A549 (cell line): ENCODE data around the gene MCAT. TPM values are rescaled to one million over a fixed set of nuclear protein-coding genes. Genes with fewer than 3 reads are reported as not detected.

Experiments used
- ATAC-seq, 2 experiments: fragments of 200-7000 bp in 1 of 2; fragments of >200 bp in 1 of 2; cut with Nextera tagmentation in 1 of 2; cut with Tn5 transposase in 1 of 2; 3 replicates each; pipeline versions ENCODE4 v1.8.0 to v1.9.1; 2018 to 2020; ENCODE audit warnings: mild to moderate bottlenecking in 1 of 2, moderate library complexity in 1 of 2
- CTCF ChIA-PET: fragments of 300-600 bp; sonication (Branson Sonifier 250); formaldehyde crosslinking; extraction: SDS; loops from one replicate; lab custom pipeline; 2021; ENCODE audit warnings: antibody characterized with exemption, inconsistent platforms; lab: Yijun Ruan, JAX
- POLR2A ChIA-PET: fragments of 350-600 bp; formaldehyde crosslinking; extraction: SDS; loops from one replicate; lab custom pipeline; 2021; ENCODE audit warnings: antibody characterized with exemption, inconsistent platforms; lab: Yijun Ruan, JAX
- DNase-seq, 2 experiments: peaks; one replicate each; pipeline versions ENCODE4 v3.0.0 to v3.0.0-alpha.2; 2011 to 2016; ENCODE audit warnings: low read depth in 1 of 2, low spot score in 1 of 2
- FAIRE-seq: peaks from 2 replicates; lab custom pipeline; 2011; peaks lifted over from hg19 to GRCh38; lab: Jason Lieb, UNC
- H3K27ac ChIP-seq, 2 experiments: fragments of >200 bp; sonication (Bioruptor Twin); formaldehyde crosslinking; 3 replicates each; pipeline ENCODE4 v1.5.1; 2016 to 2017
- H3K4me1 ChIP-seq: fragments of >200 bp; sonication (Bioruptor Twin); formaldehyde crosslinking; 3 replicates; pipeline ENCODE4 v1.6.1; 2016
- H3K4me2 ChIP-seq: fragments of >200 bp; sonication (Bioruptor Twin); formaldehyde crosslinking; 3 replicates; pipeline ENCODE4 v1.6.1; 2016
- H3K4me3 ChIP-seq: fragments of >200 bp; sonication (Bioruptor Twin); formaldehyde crosslinking; 3 replicates; pipeline ENCODE4 v1.5.1; 2016
- H3K9me3 ChIP-seq: fragments of >200 bp; sonication (Bioruptor Twin); formaldehyde crosslinking; 3 replicates; pipeline ENCODE4 v1.6.1; 2016
- ATOH8 ChIP-seq: fragments of 250-450 bp; sonication (Bioruptor Pico); IDR thresholded peaks from 2 replicates; pipeline ENCODE4 v1.5.0; 2020; ENCODE audit warnings: low read depth, mild to moderate bottlenecking, moderate library complexity
- BCL3 ChIP-seq: fragments of >200 bp; sonication (Bioruptor Twin); formaldehyde crosslinking; IDR thresholded peaks from 3 replicates; pipeline ENCODE4 v1.6.1; 2016
- BHLHE40 ChIP-seq: IDR thresholded peaks from 2 replicates; pipeline ENCODE4 v1.6.1; 2012; ENCODE audit warnings: low read depth, low read length, inconsistent platforms
- CBX8 ChIP-seq: fragments of 200-600 bp; sonication (generic); IDR thresholded peaks from 2 replicates; pipeline ENCODE4 v1.6.1; 2016
- CHD2 ChIP-seq: fragments of 150-350 bp; IDR thresholded peaks from 2 replicates; pipeline ENCODE4 v1.6.1; 2014; ENCODE audit warnings: low read length; ENCODE audit not compliant: partially characterized antibody
- CHD4 ChIP-seq: fragments of 200-600 bp; sonication (generic); IDR thresholded peaks from 2 replicates; pipeline ENCODE4 v1.6.1; 2016; ENCODE audit warnings: antibody characterized with exemption, mild to moderate bottlenecking, borderline replicate concordance
- EP300 ChIP-seq, 2 experiments: fragments of >200 bp; sonication (Bioruptor Twin); formaldehyde crosslinking; IDR thresholded peaks; 2 replicates in 1 of 2; 3 replicates in 1 of 2; pipeline ENCODE4 v1.6.1; 2016 to 2017
- ESRRA ChIP-seq: fragments of 150-350 bp; IDR thresholded peaks from 2 replicates; pipeline ENCODE4 v1.6.1; 2014; ENCODE audit warnings: mild to moderate bottlenecking, low read length, borderline replicate concordance
- FOSB ChIP-seq: fragments of 250-450 bp; sonication (Bioruptor Pico); IDR thresholded peaks from 2 replicates; pipeline ENCODE4 v1.5.0; 2020; ENCODE audit warnings: mild to moderate bottlenecking, moderate library complexity
- FOSL2 ChIP-seq, 2 experiments: fragments of 450-650 bp in 1 of 2; fragments of >200 bp in 1 of 2; sonication (Bioruptor Twin) in 1 of 2; formaldehyde crosslinking; IDR thresholded peaks; 2 replicates each; pipeline versions ENCODE4 v1.5.0 to v1.6.1; 2016 to 2020; ENCODE audit warnings: mild to moderate bottlenecking in 1 of 2, moderate library complexity in 1 of 2
- GATA3 ChIP-seq: IDR thresholded peaks from 2 replicates; pipeline ENCODE4 v1.6.1; 2012; ENCODE audit warnings: borderline replicate concordance
- HDAC2 ChIP-seq: fragments of 200-600 bp; sonication (generic); IDR thresholded peaks from 2 replicates; pipeline ENCODE4 v1.6.1; 2016
- HEYL ChIP-seq: fragments of 250-450 bp; sonication (Bioruptor Pico); IDR thresholded peaks from 2 replicates; pipeline ENCODE4 v1.8.0; 2021; ENCODE audit warnings: mild to moderate bottlenecking, moderate library complexity
- HMGXB4 ChIP-seq: fragments of 250-450 bp; sonication (Bioruptor Pico); IDR thresholded peaks from 2 replicates; pipeline ENCODE4 v1.5.0; 2021; ENCODE audit warnings: mild to moderate bottlenecking, moderate library complexity, borderline replicate concordance
- KDM5A ChIP-seq: fragments of 200-600 bp; sonication (generic); IDR thresholded peaks from 2 replicates; pipeline ENCODE4 v1.6.1; 2016; ENCODE audit warnings: antibody characterized with exemption, mild to moderate bottlenecking
- MAX ChIP-seq: IDR thresholded peaks from 2 replicates; pipeline ENCODE4 v1.6.1; 2012
- MAZ ChIP-seq: fragments of 150-350 bp; IDR thresholded peaks from 2 replicates; pipeline ENCODE4 v1.6.1; 2014; ENCODE audit warnings: antibody characterized with exemption, low read depth, low read length, borderline replicate concordance
- NPAS2 ChIP-seq: fragments of 250-450 bp; sonication (Bioruptor Pico); IDR thresholded peaks from 2 replicates; pipeline ENCODE4 v1.8.0; 2022; ENCODE audit warnings: mild to moderate bottlenecking, moderate library complexity, borderline replicate concordance
- PHF8 ChIP-seq: fragments of 200-600 bp; sonication (generic); IDR thresholded peaks from 2 replicates; pipeline ENCODE4 v1.6.1; 2016; ENCODE audit warnings: low read depth, mild to moderate bottlenecking, antibody characterized with exemption, moderate library complexity, borderline replicate concordance
- RAD21 ChIP-seq, 2 experiments: fragments of >200 bp in 1 of 2; sonication (Bioruptor Twin) in 1 of 2; formaldehyde crosslinking in 1 of 2; IDR thresholded peaks in 1 of 2; conservative IDR thresholded peaks in 1 of 2; 2 replicates in 1 of 2; 3 replicates in 1 of 2; pipeline ENCODE4 v1.6.1; 2012 to 2018; ENCODE audit warnings: inconsistent platforms in 1 of 2
- RCOR1 ChIP-seq: fragments of 150-350 bp; IDR thresholded peaks from 2 replicates; pipeline ENCODE4 v1.6.1; 2014; ENCODE audit warnings: antibody characterized with exemption, low read length, low read depth
- RNF2 ChIP-seq: fragments of 200-600 bp; sonication (generic); IDR thresholded peaks from 2 replicates; pipeline ENCODE4 v1.6.1; 2016; ENCODE audit warnings: low read depth, mild to moderate bottlenecking, antibody characterized with exemption, moderate library complexity, borderline replicate concordance
- SMC3 ChIP-seq: fragments of >200 bp; sonication (Bioruptor Twin); formaldehyde crosslinking; IDR thresholded peaks from 3 replicates; pipeline ENCODE4 v1.6.1; 2018; ENCODE audit warnings: inconsistent platforms
- USF2 ChIP-seq: fragments of 450-650 bp; IDR thresholded peaks from 2 replicates; pipeline ENCODE4 v1.6.1; 2014; ENCODE audit warnings: antibody characterized with exemption
- ZC3H11A ChIP-seq: fragments of 450-650 bp; IDR thresholded peaks from 2 replicates; pipeline ENCODE4 v1.6.1; 2014; ENCODE audit warnings: antibody characterized with exemption, mild to moderate bottlenecking
- ZFP36 ChIP-seq: fragments of 450-650 bp; IDR thresholded peaks from 2 replicates; pipeline ENCODE4 v1.6.1; 2014; ENCODE audit warnings: borderline replicate concordance; ENCODE audit not compliant: partially characterized antibody
- ZNF302 ChIP-seq: fragments of 250-450 bp; sonication (Bioruptor Pico); IDR thresholded peaks from 2 replicates; pipeline ENCODE4 v1.9.0; 2021; ENCODE audit warnings: inconsistent platforms, mild to moderate bottlenecking, moderate library complexity
- ZSCAN20 ChIP-seq: fragments of 250-450 bp; sonication (Bioruptor Pico); IDR thresholded peaks from 2 replicates; pipeline ENCODE4 v1.8.0; 2022; ENCODE audit warnings: mild to moderate bottlenecking, moderate library complexity
- WGBS: methylation state at CpG from one replicate; pipeline ENCODE4 v1.1.6; 2017; ENCODE audit errors: missing lambda C conversion rate; 5-methylcytosine and 5-hydroxymethylcytosine counted together
- polyA plus RNA-seq, 4 experiments: library from polyadenylated mRNA; depleted of rRNA in 3 of 4; stranded (reverse); fragments of >200 nt; fragmentation: RNase III in 1 of 4; extraction: RNeasy Plus Mini Kit Qiagen cat#74134 plus additional on column Dnase treatment in 1 of 4; gene quantifications; 2 replicates in 3 of 4; 3 replicates in 1 of 4; pipeline ENCODE4 v1.2.3, GENCODE V29; 2011 to 2017

MCAT gene
- polyA plus RNA-seq, 2 of the 4 experiments (the other 2 are of a cell fraction): 11.8 to 15.5 TPM

GRCh38 chr22:43098356-43098755, 44.8 kb downstream of the MCAT start:
- Histone ChIP-seq H3K4me1 (peaks cover 8% of the 10 kb centered on the region), H3K4me2 (no peak overlapping the region), H3K4me3 (no peak overlapping the region), H3K9me3 (no peaks in the 10 kb centered on the region), H3K27ac (no peak overlapping the region)
- TF ChIP-seq ATOH8 (CRISPR knock-in tag) (no peak), HEYL (no peak), HMGXB4 (CRISPR knock-in tag) (no peak)
- DNase-seq: no peak
- FAIRE-seq: no peak
- no peak for ATAC-seq
- CTCF ChIA-PET: interaction anchor here (0.5 to 1.4 kb wide), 5 partner anchors 26 to 108 kb away, joined by 3 to 4 read pairs (median 4); no protein-coding TSS in a partner anchor
- POLR2A ChIA-PET: no interaction called here
- 53% methylated on average over 4 of the region's 4 CpGs for WGBS

- no peak overlapping the region for H3K4me3 ChIP-seq
- TF ChIP-seq RNF2: no peak
- TF ChIP-seq FOSL2 (IDR thresholded peaks at IDR 0.05): no peak
- TF ChIP-seq FOSL2 (CRISPR knock-in tag; IDR thresholded peaks at IDR 0.05): no peak
- TF ChIP-seq ZC3H11A: no peak
- no peak for TF ChIP-seq MAX
- no peak for TF ChIP-seq CHD4
- no peak for TF ChIP-seq EP300 (IDR thresholded peaks at IDR 0.05)
- TF ChIP-seq ZFP36: no peak
- TF ChIP-seq MAZ: no peak
- no peak for TF ChIP-seq CHD2
- no peak for TF ChIP-seq PHF8
- no peak for DNase-seq
- ChIA-PET POLR2A (no interaction called here), CTCF (no interaction called here)
- FAIRE-seq: no peak
- H3K27ac ChIP-seq: no peak overlapping the region
- H3K9me3 ChIP-seq: no peaks in the 10 kb centered on the region
- WGBS: 82% methylated on average over 8 of the region's 8 CpGs
- H3K4me1 ChIP-seq: peaks cover 8% of the 10 kb centered on the region
- ATAC-seq: no peak
- H3K4me2 ChIP-seq: no peak overlapping the region
Measured at GRCh38 chr22:43096420-43096819, 46.8 kb downstream of the MCAT start.

GRCh38 chr22:43094551-43094950, 48.6 kb downstream of the MCAT start:
- 86% methylated on average over 4 of the region's 4 CpGs for WGBS
- H3K4me2 ChIP-seq: no peak overlapping the region
- H3K4me1 ChIP-seq: peaks cover 12% of the 10 kb centered on the region
- no peak for DNase-seq
- no peak for FAIRE-seq
- H3K27ac ChIP-seq: no peak overlapping the region
- CTCF ChIA-PET: interaction anchor here (0.9 to 1.2 kb wide), 2 partner anchors 104 to 227 kb away, joined by 3 read pairs; no protein-coding TSS in a partner anchor
- ATAC-seq: no peak
- H3K9me3 ChIP-seq: no peaks in the 10 kb centered on the region
- POLR2A ChIA-PET: no interaction called here
- H3K4me3 ChIP-seq: no peak overlapping the region
- TF ChIP-seq ZNF302 (CRISPR knock-in tag): no peak
- TF ChIP-seq HDAC2: no peak
- TF ChIP-seq ZSCAN20: no peak
- no peak for TF ChIP-seq FOSB (CRISPR knock-in tag)
- no peak for TF ChIP-seq USF2
- TF ChIP-seq SMC3: no peak
- TF ChIP-seq BHLHE40: no peak
- no peak for TF ChIP-seq HEYL
- no peak for TF ChIP-seq BCL3
- TF ChIP-seq ESRRA: no peak
- TF ChIP-seq HMGXB4 (CRISPR knock-in tag): no peak
- TF ChIP-seq GATA3: no peak
- TF ChIP-seq RAD21 (conservative IDR thresholded peaks at IDR 0.05 in 1 of 2, IDR thresholded peaks at IDR 0.05 in 1 of 2): no peak
- TF ChIP-seq CBX8: no peak
- TF ChIP-seq NPAS2 (CRISPR knock-in tag): no peak
- no peak for TF ChIP-seq RCOR1
- no peak for TF ChIP-seq KDM5A
